HFF-Myc (cell line): ENCODE data around the gene NAT9.

Experiments used
- DNase-seq: peaks from one replicate; pipeline ENCODE4 v3.0.0-alpha.2; 2011; ENCODE audit warnings: low read depth; ENCODE audit errors: extremely low read depth
- H3K4me3 ChIP-seq: replicated peaks from 2 replicates; pipeline ENCODE4 v1.5.1; 2011; ENCODE audit warnings: low read depth, mild to moderate bottlenecking, control low read depth, low read length
- TF ChIP-seq, protein P1 (sequence below): IDR thresholded peaks from 2 replicates; pipeline ENCODE4 v1.5.1; 2012; ENCODE audit warnings: mild to moderate bottlenecking, low read depth, low read length, control low read depth; ENCODE audit errors: missing control alignments

The NAT9 gene

DNA sequence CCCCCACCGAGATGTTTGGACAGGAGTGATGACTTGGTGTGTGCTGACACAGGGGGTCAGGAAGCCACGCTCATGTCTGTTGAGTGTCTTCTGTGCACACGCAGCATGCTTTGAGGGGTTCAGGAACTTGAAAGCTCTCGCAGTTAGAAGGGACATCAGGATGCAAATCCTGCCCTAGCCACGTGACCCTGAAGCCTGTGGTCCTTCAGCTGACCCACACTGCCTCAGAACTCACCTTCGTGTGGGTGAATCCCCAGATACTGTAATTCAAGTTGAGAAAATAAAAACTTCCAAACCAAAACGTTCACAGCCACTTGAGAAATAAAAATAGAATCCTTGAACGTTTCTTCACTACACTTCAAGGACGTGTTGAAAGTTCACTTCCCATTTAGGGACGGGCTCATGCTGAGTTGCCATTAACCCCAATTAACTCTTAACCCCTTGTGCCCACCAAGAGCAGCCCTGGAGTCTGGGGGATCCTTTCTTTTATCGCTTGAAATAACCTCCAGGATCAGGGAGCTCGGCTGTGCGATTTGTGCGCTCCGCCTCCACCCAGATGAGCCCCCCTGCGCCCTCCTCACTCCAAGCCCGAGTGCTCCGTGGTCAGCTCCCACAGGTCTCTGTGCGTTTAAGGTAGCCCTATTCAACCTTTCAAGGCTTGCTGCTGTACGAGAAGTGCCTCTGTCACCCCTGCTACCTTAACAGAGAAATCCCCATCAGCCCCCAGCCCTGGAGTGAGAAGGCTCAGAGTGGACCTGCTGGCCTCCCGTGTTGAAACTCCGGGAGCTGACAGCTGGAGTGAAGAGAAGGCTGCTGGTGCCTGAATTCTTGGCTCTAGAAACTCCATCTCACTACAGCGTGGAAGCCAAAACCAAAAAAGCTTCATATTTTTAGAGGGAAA is 36.2 kb upstream of the NAT9 start:
- no peak for DNase-seq
- TF ChIP-seq, protein P1, sequence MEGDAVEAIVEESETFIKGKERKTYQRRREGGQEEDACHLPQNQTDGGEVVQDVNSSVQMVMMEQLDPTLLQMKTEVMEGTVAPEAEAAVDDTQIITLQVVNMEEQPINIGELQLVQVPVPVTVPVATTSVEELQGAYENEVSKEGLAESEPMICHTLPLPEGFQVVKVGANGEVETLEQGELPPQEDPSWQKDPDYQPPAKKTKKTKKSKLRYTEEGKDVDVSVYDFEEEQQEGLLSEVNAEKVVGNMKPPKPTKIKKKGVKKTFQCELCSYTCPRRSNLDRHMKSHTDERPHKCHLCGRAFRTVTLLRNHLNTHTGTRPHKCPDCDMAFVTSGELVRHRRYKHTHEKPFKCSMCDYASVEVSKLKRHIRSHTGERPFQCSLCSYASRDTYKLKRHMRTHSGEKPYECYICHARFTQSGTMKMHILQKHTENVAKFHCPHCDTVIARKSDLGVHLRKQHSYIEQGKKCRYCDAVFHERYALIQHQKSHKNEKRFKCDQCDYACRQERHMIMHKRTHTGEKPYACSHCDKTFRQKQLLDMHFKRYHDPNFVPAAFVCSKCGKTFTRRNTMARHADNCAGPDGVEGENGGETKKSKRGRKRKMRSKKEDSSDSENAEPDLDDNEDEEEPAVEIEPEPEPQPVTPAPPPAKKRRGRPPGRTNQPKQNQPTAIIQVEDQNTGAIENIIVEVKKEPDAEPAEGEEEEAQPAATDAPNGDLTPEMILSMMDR: no peak
- H3K4me3 ChIP-seq: no peak overlapping the region

DNA sequence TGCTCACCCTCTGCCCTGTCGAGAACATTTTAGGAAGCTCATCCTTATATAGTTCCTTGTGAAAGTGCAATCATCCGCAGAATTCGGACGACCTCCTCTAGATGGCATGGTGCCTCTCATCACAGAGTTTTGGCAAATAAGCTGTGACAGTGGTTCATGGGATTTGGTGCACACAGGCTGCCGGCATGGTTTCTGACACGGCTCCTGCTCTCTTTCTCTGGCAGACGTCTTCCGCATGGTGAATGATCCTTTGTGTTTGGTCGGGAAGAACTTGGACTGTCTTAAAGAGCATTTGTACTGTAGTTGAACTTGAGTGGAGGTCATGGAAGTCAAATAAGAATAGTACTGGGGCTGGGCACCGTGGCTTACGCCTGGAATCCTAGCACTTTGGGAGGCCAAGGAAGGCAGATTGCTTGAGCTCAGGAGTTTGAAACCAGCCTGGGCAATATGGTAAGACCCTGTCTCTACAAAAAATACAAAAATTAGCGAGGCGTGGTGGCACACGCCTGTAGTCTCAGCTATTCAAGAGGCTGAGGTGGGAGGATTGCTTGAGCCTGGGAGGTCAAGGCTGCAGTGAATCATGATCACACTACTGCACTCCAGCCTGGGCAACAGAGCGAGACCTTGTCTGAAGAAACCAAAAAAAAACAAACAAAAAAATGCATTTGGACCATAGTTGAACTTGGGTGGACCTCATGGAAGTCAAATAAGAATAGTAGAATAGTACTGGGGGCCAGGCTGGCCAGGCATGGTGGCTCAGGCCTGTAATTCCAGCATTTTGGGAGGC is 34.7 kb upstream of the NAT9 start:
- TF ChIP-seq, protein P1: no peak
- DNase-seq: no peak
- H3K4me3 ChIP-seq: no peak overlapping the region

DNA sequence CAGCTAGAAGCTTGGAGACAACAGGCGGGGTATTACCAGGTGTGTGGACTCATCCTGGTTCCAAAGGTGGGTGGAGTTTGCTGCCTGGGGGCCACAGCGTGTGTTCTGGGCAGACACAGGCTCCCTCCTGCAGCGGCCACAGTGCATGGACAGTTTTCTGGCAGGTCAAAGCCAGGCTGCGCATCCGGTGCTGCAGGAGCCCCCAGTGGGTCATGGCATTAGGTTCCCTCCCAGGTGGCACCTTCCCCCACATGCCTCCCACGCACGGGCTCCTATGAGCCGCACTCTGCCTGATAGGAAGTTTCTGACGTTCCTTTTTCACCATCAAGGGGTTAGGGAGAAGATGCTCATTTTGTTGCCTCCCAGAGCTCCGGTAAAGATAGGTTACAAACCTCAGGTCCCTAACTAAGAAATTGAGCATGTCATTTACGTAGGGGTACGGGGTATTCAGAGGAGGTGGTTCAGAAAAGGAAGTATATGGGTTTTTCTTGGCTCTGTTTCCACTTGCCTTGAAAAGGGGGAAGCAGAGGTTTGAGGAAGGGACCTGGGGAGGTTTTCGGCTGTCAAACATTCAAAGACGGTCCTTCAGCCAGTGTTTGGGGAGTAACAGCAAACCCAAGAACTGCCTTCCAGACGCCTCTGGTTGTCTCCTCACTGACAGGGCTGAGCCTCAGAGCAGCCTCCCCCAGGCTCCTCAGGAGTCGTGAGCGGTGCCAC is 32.7 kb upstream of the NAT9 start:
- TF ChIP-seq, protein P1: no peak
- no peak overlapping the region for H3K4me3 ChIP-seq
- DNase-seq: no peak

DNA sequence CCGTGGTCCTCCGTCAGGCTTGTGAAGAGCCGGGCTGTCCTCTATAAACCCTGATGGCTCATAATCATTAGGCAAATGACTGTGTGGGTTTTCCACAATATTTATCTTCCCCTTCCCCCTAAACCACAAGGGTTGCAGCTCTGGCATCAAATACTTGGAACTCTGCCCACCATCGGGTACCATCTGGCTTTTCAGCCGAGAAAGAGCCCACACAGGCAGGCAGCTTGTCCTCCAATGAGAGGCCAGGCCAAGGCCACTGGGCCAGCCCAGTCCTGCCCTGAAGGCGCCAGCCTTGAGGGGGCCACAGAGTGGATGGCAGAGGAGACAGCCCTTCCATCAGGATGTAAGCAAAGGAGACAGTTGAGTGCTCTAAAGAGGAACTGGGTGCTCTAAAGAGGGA is 31.8 kb upstream of the NAT9 start:
- TF ChIP-seq, protein P1: no peak
- H3K4me3 ChIP-seq: no peak overlapping the region
- no peak for DNase-seq

DNA sequence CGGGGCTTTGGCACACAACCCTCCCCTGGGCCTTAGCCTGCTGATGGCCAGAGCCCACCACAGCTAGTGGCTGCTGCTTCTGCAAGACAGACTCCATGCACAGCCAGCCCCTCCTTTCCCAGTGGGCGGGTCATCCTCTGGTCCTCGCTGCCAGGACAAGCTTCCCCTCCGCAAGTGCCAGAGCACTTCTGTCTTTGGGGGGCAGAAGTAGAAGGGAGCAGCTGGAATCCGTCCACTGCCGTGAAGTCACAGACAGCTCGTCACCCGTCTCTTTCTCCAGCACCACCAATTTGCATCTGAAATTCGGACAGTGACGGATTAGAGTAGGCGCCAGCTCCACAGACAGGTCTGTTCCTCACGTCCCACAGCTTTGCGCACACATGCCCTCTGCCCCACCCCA is 31.3 kb upstream of the NAT9 start:
- TF ChIP-seq, protein P1: no peak
- no peak overlapping the region for H3K4me3 ChIP-seq
- no peak for DNase-seq

DNA sequence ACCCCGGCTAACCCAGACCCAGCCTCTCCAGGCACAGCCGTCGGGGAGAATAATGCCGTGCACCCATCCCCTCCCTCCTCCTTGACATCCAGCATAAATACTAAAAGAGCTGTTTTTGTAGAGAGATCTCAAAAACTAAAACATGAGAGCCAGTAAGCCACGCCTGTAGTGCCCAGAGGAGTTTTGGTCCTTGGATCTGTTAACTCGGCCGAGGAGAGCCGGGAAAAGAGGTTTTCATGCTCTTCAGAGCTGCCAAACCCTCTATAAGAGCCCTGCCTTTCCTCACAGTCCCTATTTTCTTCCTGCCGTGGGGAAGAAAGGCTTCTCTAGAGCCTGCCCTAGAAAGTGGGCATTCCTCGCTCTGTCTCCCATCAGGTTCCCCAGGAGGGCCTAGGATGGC is 30.2 kb upstream of the NAT9 start:
- no peak overlapping the region for H3K4me3 ChIP-seq
- TF ChIP-seq, protein P1: no peak
- DNase-seq: no peak
